Occipital lobe (tissue), 2 donors: ENCODE results near the gene USP17L17. TPM values are rescaled to one million over a fixed set of nuclear protein-coding genes. Genes with fewer than 3 reads are reported as not detected.
"Not testable (repeated sequence)": the region's sequence is repeated elsewhere in the genome, so short reads cannot be mapped to it uniquely, and the experiment has no call there.

Experiments
- DNase-seq: peaks from one replicate; lab custom pipeline; 2025; lab: John Stamatoyannopoulos, UW
- total RNA-seq: library from RNA; depleted of rRNA; stranded (reverse); fragments of >200 nt; gene quantifications from one replicate; pipeline ENCODE4 v1.2.3, GENCODE V29; 2014

USP17L17 gene, protein sequence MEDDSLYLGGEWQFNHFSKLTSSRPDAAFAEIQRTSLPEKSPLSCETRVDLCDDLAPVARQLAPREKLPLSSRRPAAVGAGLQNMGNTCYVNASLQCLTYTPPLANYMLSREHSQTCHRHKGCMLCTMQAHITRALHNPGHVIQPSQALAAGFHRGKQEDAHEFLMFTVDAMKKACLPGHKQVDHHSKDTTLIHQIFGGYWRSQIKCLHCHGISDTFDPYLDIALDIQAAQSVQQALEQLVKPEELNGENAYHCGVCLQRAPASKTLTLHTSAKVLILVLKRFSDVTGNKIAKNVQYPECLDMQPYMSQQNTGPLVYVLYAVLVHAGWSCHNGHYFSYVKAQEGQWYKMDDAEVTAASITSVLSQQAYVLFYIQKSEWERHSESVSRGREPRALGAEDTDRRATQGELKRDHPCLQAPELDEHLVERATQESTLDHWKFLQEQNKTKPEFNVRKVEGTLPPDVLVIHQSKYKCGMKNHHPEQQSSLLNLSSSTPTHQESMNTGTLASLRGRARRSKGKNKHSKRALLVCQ
- not detected for total RNA-seq

DNA sequence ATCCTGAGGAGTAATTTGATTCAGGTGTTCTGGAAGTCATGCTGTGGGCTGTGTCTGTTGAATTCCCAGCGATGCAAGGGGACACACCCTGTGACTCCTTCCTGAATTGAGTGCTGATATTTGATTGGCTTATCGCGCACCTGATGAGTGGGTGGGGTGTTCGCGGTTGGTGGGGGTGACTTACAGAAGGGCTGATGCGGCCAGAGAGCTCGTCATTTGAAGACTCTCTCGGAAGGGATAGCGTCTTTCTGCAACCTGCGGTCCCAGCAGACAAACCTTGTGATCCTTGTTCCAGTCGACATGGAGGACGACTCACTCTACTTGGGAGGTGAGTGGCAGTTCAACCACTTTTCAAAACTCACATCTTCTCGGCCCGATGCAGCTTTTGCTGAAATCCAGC lies at the start of gene USP17L17:
USP17L17 (plus strand) TSS at position 301 of the 400 bp plus-strand sequence; CDS start at position 301, 0 bp downstream.
- DNase-seq: not testable (repeated sequence)

DNA sequence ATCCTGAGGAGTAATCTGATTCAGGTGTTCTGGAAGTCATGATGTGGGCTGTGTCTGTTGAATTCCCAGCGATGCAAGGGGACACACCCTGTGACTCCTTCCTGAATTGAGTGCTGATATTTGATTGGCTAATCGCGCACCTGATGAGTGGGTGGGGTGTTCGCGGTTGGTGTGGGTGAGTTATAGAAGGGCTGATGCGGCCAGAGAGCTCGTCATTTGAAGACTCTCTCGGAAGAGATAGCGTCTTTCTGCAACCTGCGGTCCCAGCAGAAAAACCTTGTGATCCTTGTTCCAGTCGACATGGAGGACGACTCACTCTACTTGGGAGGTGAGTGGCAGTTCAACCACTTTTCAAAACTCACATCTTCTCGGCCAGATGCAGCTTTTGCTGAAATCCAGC lies 33.3 kb upstream of the USP17L17 start, which contains the start of gene USP17L10:
USP17L10 (plus strand) TSS at position 301 of the 400 bp plus-strand sequence; CDS start at position 301, 0 bp downstream.
- not testable (repeated sequence) for DNase-seq

DNA sequence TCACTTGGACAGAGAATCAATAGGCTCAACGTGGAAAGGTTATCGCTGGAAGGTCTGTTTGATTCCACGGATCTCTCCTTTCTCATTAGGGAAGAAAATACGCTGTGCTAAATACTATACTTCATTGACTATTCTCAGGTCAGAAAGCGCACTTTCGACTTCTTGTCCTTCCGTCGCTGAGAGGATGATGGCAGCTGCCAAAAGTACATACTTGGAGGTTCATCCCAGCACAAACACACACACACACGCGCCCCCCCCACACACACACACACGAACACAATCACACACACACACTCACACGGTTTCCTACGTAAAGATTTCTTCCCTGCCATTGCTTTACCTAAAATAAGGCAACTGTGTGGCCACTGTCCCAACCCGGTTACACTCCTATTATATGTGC lies 29.0 kb upstream of the USP17L17 start:
- DNase-seq: not testable (repeated sequence)

DNA sequence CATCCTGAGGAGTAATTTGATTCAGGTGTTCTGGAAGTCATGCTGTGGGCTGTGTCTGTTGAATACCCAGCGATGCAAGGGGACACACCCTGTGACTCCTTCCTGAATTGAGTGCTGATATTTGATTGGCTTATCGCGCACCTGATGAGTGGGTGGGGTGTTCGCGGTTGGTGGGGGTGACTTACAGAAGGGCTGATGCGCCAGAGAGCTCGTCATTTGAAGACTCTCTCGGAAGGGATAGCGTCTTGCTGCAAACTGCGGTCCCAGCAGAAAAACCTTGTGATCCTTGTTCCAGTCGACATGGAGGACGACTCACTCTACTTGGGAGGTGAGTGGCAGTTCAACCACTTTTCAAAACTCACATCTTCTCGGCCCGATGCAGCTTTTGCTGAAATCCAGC lies 28.6 kb upstream of the USP17L17 start, which contains the start of gene USP17L11:
USP17L11 (plus strand) TSS at position 301 of the 400 bp plus-strand sequence; CDS start at position 301, 0 bp downstream.
- DNase-seq: not testable (repeated sequence)

DNA sequence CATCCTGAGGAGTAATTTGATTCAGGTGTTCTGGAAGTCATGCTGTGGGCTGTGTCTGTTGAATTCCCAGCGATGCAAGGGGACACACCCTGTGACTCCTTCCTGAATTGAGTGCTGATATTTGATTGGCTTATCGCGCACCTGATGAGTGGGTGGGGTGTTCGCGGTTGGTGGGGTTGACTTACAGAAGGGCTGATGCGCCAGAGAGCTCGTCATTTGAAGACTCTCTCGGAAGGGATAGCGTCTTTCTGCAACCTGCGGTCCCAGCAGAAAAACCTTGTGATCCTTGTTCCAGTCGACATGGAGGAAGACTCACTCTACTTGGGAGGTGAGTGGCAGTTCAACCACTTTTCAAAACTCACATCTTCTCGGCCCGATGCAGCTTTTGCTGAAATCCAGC lies 23.8 kb upstream of the USP17L17 start, which contains the start of gene USP17L12:
USP17L12 (plus strand) TSS at position 301 of the 400 bp plus-strand sequence; CDS start at position 301, 0 bp downstream.
- not testable (repeated sequence) for DNase-seq

DNA sequence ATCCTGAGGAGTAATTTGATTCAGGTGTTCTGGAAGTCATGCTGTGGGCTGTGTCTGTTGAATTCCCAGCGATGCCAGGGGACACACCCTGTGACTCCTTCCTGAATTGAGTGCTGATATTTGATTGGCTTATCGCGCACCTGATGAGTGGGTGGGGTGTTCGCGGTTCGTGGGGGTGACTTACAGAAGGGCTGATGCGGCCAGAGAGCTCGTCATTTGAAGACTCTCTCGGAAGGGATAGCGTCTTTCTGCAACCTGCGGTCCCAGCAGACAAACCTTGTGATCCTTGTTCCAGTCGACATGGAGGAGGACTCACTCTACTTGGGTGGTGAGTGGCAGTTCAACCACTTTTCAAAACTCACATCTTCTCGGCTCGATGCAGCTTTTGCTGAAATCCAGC lies 19.1 kb upstream of the USP17L17 start, which contains the start of gene USP17L13:
USP17L13 (plus strand) TSS at position 301 of the 400 bp plus-strand sequence; CDS start at position 301, 0 bp downstream.
- DNase-seq: not testable (repeated sequence)

DNA sequence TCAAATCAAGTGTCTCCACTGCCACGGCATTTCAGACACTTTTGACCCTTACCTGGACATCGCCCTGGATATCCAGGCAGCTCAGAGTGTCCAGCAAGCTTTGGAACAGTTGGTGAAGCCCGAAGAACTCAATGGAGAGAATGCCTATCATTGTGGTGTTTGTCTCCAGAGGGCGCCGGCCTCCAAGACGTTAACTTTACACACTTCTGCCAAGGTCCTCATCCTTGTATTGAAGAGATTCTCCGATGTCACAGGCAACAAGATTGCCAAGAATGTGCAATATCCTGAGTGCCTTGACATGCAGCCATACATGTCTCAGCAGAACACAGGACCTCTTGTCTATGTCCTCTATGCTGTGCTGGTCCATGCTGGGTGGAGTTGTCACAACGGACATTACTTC lies 13.4 kb upstream of the USP17L17 start:
- DNase-seq: not testable (repeated sequence)

DNA sequence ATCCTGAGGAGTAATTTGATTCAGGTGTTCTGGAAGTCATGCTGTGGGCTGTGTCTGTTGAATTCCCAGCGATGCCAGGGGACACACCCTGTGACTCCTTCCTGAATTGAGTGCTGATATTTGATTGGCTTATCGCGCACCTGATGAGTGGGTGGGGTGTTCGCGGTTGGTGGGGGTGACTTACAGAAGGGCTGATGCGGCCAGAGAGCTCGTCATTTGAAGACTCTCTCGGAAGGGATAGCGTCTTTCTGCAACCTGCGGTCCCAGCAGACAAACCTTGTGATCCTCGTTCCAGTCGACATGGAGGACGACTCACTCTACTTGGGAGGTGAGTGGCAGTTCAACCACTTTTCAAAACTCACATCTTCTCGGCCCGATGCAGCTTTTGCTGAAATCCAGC lies 9.6 kb upstream of the USP17L17 start, which contains the start of gene USP17L15:
USP17L15 (plus strand) TSS at position 301 of the 400 bp plus-strand sequence; CDS start at position 301, 0 bp downstream.
- not testable (repeated sequence) for DNase-seq

DNA sequence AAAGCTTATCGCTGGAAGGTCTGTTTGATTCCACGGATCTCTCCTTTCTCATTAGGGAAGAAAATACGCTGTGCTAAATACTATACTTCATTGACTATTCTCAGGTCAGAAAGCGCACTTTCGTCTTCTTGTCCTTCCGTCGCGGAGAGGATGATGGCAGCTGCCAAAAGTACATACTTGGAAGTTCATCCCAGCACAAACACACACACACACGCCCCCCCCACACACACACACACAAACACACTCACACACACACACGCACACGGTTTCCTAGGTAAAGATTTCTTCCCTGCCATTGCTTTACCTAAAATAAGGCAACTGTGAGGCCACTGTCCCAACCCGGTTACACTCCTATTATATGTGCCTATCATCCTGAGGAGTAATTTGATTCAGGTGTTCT lies 5.2 kb upstream of the USP17L17 start:
- not testable (repeated sequence) for DNase-seq

DNA sequence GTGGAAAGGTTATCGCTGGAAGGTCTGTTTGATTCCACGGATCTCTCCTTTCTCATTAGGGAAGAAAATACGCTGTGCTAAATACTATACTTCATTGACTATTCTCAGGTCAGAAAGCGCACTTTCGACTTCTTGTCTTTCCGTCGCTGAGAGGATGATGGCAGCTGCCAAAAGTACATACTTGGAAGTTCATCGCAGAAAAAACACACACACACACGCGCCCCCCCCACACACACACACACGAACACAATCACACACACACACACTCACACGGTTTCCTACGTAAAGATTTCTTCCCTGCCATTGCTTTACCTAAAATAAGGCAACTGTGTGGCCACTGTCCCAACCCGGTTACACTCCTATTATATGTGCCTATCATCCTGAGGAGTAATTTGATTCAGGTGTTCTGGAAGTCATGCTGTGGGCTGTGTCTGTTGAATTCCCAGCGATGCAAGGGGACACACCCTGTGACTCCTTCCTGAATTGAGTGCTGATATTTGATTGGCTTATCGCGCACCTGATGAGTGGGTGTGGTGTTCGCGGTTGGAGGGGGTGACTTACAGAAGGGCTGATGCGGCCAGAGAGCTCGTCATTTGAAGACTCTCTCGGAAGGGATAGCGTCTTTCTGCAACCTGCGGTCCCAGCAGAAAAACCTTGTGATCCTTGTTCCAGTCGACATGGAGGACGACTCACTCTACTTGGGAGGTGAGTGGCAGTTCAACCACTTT lies 4.4 kb downstream of the USP17L17 start, which contains the start of gene USP17L18:
USP17L18 (plus strand) TSS at position 678 of the 728 bp plus-strand sequence; CDS start at position 678, 0 bp downstream.
- not testable (repeated sequence) for DNase-seq

DNA sequence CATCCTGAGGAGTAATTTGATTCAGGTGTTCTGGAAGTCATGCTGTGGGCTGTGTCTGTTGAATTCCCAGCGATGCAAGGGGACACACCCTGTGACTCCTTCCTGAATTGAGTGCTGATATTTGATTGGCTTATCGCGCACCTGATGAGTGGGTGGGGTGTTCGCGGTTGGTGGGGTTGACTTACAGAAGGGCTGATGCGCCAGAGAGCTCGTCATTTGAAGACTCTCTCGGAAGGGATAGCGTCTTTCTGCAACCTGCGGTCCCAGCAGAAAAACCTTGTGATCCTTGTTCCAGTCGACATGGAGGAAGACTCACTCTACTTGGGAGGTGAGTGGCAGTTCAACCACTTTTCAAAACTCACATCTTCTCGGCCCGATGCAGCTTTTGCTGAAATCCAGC lies 9.4 kb downstream of the USP17L17 start, which contains the start of gene USP17L19:
USP17L19 (plus strand) TSS at position 301 of the 400 bp plus-strand sequence; CDS start at position 301, 0 bp downstream.
- DNase-seq: not testable (repeated sequence)

DNA sequence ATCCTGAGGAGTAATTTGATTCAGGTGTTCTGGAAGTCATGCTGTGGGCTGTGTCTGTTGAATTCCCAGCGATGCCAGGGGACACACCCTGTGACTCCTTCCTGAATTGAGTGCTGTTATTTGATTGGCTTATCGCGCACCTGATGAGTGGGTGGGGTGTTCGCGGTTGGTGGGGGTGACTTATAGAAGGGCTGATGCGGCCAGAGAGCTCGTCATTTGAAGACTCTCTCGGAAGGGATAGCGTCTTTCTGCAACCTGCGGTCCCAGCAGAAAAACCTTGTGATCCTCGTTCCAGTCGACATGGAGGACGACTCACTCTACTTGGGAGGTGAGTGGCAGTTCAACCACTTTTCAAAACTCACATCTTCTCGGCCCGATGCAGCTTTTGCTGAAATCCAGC lies 14.1 kb downstream of the USP17L17 start, which contains the start of gene USP17L20:
USP17L20 (plus strand) TSS at position 301 of the 400 bp plus-strand sequence; CDS start at position 301, 0 bp downstream.
- not testable (repeated sequence) for DNase-seq

DNA sequence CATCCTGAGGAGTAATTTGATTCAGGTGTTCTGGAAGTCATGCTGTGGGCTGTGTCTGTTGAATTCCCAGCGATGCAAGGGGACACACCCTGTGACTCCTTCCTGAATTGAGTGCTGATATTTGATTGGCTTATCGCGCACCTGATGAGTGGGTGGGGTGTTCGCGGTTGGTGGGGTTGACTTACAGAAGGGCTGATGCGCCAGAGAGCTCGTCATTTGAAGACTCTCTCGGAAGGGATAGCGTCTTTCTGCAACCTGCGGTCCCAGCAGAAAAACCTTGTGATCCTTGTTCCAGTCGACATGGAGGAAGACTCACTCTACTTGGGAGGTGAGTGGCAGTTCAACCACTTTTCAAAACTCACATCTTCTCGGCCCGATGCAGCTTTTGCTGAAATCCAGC lies 18.9 kb downstream of the USP17L17 start, which contains the start of gene USP17L21:
USP17L21 (plus strand) TSS at position 301 of the 400 bp plus-strand sequence; CDS start at position 301, 0 bp downstream.
- DNase-seq: not testable (repeated sequence)

DNA sequence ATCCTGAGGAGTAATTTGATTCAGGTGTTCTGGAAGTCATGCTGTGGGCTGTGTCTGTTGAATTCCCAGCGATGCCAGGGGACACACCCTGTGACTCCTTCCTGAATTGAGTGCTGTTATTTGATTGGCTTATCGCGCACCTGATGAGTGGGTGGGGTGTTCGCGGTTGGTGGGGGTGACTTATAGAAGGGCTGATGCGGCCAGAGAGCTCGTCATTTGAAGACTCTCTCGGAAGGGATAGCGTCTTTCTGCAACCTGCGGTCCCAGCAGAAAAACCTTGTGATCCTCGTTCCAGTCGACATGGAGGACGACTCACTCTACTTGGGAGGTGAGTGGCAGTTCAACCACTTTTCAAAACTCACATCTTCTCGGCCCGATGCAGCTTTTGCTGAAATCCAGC lies 23.6 kb downstream of the USP17L17 start, which contains the start of gene USP17L22:
USP17L22 (plus strand) TSS at position 301 of the 400 bp plus-strand sequence; CDS start at position 301, 0 bp downstream.
- not testable (repeated sequence) for DNase-seq

DNA sequence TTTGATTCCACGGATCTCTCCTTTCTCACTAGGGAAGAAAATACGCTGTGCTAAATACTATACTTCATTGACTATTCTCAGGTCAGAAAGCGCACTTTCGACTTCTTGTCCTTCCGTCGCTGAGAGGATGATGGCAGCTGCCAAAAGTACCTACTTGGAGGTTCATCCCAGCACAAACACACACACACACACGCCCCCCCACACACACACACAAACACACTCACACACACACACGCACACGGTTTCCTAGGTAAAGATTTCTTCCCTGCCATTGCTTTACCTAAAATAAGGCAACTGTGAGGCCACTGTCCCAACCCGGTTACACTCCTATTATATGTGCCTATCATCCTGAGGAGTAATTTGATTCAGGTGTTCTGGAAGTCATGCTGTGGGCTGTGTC lies 28.0 kb downstream of the USP17L17 start:
- not testable (repeated sequence) for DNase-seq

Other genes with a start within 250 kb of the USP17L17 start
- gene FAM90A26, start 73.5 kb upstream of the USP17L17 start, total RNA-seq: not detected
- gene USP17L10, start 33.2 kb upstream of the USP17L17 start, total RNA-seq: not detected
- gene USP17L11, start 28.5 kb upstream of the USP17L17 start, total RNA-seq: not detected
- gene USP17L12, start 23.7 kb upstream of the USP17L17 start, total RNA-seq: not detected
- not detected for gene USP17L13, start 19.0 kb upstream of the USP17L17 start, total RNA-seq
- not detected for gene USP17L15, start 9.5 kb upstream of the USP17L17 start, total RNA-seq
- gene USP17L18, start 4.8 kb downstream of the USP17L17 start, total RNA-seq: not detected
- gene USP17L19, start 9.5 kb downstream of the USP17L17 start, total RNA-seq: not detected
- not detected for gene USP17L20, start 14.2 kb downstream of the USP17L17 start, total RNA-seq
- not detected for gene USP17L21, start 19.0 kb downstream of the USP17L17 start, total RNA-seq
- gene USP17L22, start 23.7 kb downstream of the USP17L17 start, total RNA-seq: not detected
- not detected for gene USP17L24, start 81.3 kb downstream of the USP17L17 start, total RNA-seq
- not detected for gene USP17L25, start 86.0 kb downstream of the USP17L17 start, total RNA-seq
- not detected for gene USP17L26, start 90.8 kb downstream of the USP17L17 start, total RNA-seq
- not detected for gene USP17L5, start 95.5 kb downstream of the USP17L17 start, total RNA-seq
- gene USP17L27, start 100.3 kb downstream of the USP17L17 start, total RNA-seq: not detected
- gene USP17L28, start 105.0 kb downstream of the USP17L17 start, total RNA-seq: not detected
- gene USP17L29, start 109.8 kb downstream of the USP17L17 start, total RNA-seq: not detected
- not detected for gene USP17L30, start 119.2 kb downstream of the USP17L17 start, total RNA-seq
- gene DEFB131A, start 200.5 kb downstream of the USP17L17 start, total RNA-seq: not detected